GM18508 (cell line): ENCODE measurements around the gene ZHX3.

Source experiments
- ATAC-seq: cut with Tn5 transposase; IDR thresholded peaks from one replicate; pipeline ENCODE4 v1.9.1; 2021; ENCODE audit warnings: moderate number of reproducible peaks; ENCODE audit not compliant: insufficient read depth, unreplicated experiment

The ZHX3 gene

DNA sequence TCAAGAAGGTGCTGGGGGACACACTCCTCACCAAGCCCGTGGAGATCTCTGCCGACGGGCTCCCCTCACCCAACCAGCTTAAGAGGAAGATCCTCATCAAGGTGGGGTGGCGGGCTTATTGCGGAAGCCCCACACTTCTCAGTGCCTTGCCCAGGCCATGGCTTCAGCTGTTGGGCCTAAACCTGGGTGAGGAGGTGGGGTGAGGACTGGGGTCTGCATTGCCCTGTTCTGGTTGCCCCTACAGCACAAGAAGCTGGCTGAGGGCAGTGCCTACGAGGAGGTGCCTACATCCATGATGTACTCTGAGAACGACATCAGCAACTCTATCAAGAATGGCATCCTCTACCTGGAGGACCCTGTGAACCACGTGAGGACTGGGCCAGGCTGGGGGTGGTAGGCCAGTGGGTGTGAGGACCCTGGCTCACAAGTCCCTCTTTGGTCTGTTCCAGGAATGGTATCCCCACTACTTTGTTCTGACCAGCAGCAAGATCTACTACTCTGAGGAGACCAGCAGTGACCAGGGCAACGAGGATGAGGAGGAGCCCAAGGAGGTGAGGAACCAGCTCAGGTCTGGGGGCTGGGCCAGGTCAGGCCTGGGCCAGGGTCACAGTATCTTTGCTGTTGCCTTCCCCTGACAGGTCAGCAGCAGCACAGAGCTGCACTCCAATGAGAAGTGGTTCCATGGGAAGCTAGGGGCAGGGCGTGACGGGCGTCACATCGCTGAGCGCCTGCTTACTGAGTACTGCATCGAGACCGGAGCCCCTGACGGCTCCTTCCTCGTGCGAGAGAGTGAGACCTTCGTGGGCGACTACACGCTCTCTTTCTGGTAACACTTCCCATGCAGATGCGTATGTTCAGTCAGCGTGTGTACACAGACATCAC lies 152.3 kb downstream of the ZHX3 start:
- no peak for ATAC-seq

DNA sequence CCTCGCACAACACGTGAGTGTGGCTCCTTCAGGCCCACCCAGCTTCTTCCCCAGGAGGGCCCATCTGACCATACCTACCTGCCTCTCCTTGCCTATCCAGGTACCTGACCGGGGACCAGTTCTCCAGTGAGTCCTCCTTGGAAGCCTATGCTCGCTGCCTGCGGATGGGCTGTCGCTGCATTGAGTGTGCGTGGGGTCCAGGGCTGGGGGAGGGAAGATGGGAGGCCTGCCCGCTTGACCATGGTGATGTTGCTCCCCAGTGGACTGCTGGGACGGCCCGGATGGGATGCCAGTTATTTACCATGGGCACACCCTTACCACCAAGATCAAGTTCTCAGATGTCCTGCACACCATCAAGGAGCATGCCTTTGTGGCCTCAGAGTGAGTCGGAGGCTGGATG lies 153.7 kb downstream of the ZHX3 start:
- no peak for ATAC-seq

DNA sequence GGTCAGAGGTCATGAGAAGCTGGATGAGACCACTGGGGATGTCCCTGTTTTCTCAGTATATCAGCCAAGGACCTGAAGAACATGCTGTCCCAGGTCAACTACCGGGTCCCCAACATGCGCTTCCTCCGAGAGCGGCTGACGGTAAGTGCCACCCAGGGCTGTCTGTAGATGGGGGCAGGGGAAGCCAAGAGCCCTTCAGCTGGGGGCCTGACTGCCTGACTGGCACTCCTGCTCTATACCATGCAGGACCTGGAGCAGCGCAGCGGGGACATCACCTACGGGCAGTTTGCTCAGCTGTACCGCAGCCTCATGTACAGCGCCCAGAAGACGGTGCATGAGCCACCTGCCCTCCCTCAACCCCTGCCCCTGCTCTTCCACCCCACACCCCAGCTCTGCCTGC lies 155.1 kb downstream of the ZHX3 start:
- no peak for ATAC-seq

- ATAC-seq, result no peak
Measured at GRCh38 chr20:41161886-41162285, 155.6 kb downstream of the ZHX3 start.

- no peak for ATAC-seq
Measured at GRCh38 chr20:41160686-41161085, 156.8 kb downstream of the ZHX3 start.

DNA sequence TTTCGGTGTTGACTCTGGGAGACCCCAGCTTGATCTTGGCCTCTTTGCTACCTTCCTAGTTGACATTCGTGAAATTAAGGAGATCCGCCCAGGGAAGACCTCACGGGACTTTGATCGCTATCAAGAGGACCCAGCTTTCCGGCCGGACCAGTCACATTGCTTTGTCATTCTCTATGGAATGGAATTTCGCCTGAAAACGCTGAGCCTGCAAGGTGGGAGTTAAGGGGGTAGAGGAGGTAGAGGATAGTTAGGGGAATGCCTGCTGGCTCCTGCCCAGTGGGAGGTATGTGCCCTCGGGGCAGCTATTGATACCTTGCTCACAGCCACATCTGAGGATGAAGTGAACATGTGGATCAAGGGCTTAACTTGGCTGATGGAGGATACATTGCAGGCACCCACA lies 158.0 kb downstream of the ZHX3 start:
- ATAC-seq, result no peak

DNA sequence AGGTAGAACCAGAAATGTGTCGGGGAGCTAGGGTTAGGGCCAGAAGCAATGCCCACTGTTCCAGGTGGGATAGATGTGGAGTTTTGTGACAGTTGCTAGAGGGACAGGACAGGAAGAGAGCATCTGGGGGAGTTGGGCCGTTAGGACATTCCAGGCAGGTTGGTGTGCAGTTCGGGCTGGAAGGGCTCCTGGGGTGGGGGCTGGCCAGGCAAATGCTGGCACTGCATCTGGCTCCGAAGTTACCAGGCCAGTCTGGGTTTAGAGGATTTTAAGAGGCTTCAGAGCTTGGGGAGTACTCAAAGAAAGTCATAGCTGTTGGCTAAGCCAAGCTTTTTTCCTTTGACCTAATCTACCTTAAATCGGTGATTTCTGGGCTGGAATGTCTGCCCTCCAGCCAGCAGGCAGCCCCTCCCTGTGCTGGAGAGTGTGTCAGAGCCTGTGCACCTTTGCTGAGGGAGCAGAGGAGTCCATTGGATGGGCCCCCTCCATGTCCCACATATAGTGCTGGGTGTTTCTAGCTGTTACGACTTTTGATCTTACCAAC lies 159.4 kb downstream of the ZHX3 start:
- no peak for ATAC-seq

DNA sequence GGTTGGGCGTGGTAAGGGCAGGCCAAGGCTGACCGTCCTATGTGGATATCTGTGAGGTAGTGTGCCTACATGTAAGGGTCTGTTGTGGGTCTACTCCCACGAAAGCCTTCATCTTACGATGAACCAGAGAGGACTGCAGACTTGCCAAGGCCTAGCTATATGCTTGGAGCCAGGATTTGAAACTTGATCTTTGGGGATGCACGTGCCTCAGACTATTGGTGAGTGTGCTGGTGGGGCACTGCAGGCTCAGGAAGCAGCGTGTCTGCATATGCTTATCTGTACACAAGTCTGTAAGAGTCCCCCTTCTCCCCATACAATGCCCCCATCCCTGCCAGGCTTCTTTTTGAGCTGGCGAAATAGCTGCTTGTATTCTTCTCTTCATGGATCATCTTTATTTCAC lies 162.3 kb downstream of the ZHX3 start:
- ATAC-seq, result no peak

GRCh38 chr20:41154436-41155176 lies 162.9 kb downstream of the ZHX3 start:
- ATAC-seq, result no peak

- ATAC-seq, result no peak
Measured at GRCh38 chr20:41152108-41152757, 165.3 kb downstream of the ZHX3 start.

DNA sequence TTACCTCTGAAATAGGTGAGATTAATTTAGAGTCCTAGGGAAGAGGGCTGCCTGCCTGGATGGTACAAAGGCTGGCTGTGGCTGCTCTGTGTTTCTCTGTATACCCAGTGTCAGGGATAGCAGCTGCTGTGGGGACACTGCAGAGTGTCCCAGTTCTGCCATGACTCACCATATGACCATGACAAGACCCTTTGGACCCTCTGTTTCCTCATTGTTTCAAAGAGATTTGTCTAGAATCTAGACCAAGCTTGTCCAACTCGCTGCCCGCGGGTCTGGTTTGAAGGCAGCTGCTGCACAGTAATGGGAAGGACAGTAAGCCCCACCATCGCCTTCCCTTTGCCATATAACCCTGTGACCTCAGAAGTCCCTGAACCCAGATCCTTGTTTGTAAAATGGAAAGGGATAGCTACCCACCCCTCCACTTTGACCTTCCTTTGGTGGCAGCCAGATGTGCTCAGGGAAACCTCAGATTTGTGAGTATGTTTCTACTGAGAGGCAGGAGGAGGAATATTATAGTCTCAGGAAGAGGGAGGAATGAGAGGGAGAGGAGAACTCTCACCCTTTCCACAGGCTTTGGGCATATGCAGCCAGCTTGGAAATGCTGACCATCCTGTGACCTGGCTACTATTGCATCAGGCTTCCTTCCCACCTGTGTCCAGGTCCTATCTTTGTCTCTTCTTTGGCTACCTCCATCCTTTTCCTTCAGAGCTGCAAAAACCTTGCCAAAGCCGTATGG lies 166.2 kb downstream of the ZHX3 start:
- no peak for ATAC-seq

GRCh38 chr20:41150664-41151063 lies 166.9 kb downstream of the ZHX3 start:
- no peak for ATAC-seq

DNA sequence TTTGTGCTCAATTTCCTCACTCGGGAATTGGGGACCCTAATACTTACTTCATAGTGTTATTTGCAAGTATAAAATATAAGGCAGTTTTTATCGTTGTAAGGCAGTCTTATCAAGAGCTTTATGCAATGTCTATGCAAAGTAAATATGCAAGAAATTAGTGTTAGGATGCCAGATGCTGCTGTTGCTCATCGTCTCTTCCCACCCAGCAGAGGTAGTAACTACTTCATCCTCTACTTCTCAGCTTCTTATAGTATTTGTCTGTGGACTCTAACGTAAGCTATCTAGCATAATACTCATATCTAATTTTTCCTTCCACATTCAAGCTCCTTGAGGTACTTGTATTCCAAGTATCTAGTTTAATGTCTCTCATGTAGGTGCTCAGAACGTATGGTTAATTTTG lies 168.6 kb downstream of the ZHX3 start:
- ATAC-seq, result no peak

DNA sequence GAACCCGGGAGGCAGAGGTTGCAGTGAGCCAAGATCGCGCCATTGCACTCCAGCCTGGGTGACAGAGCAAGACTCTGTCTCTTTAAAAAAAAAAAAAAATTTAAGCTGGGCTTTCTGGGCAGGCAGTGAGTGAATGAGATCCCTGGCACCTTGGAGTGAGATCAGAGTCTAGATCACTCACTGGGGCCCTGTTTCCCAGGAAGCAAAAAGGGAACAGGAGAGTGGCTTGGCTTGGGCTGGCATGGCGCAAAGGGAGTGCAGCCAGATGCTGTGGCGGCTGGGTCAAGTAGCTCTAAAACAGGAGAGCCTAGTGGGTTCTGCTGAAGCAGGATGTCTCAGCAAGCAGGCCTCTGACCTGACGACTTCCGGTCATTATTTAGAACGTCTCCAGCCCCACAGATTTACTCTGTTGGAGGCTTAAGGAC lies 169.8 kb downstream of the ZHX3 start:
- ATAC-seq, result no peak

DNA sequence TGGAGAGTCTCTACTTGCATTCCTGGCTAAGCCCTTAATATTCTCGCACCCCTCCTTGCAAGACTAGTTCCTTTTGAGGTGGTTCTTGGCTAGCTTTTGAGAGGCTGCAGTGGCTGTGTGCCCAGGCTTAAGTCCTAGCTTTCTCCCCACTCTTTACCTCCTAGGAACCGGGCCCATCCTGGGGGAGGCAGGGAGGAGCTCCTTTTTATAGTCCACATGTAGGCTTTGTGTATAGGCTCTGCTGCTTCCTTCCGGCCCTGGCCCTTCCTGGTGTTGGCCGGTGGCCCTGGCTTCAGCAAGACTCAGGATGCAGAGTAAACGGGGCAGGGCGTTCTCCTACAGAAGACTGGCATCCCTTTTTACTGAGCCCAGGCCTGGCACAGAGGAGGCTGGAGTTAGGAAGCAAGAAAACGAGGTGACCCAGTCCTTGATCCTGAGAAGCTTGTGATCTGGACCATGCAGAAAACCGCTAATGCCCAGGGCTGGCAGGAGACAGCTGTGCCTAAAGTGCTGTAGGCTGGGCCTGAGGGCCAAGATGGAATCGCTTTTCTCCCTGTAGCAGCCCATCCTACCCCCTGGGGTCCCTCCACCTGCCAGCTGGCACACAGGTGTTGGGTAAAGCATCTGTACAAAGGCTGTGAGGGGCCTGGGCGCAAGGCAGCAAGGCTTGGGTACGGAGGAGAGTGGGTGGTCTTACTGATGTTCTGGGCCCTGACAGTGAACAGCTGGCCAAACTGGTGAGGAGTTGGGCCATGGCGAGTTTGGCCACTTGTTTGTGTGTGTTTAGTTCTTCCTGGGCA lies 171.5 kb downstream of the ZHX3 start:
- ATAC-seq, result no peak

- no peak for ATAC-seq
Measured at GRCh38 chr20:41145317-41145716, 172.2 kb downstream of the ZHX3 start.

GRCh38 chr20:41143354-41143753 lies 174.2 kb downstream of the ZHX3 start:
- ATAC-seq, result no peak

GRCh38 chr20:41142919-41143318 lies 174.6 kb downstream of the ZHX3 start:
- ATAC-seq, result no peak

DNA sequence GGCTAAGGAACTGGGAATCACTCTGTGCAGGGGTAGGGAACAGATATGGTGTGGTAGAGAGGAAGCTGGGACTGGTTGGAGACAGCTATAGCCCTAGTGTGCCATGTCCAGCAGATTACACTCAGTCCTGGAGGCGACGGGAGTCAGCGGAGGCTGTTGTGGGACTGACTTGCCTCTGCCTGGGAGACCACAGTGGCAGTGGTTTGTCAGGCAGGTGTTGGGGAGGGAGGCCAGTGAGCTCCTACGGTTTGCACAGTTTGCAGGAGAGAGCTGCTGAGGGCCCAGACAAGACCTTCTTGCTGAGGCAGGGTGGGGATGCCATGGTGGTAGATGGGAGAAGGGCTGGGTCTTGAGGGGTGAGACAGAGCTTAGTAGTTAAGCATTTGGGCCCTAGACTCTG lies 175.3 kb downstream of the ZHX3 start:
- ATAC-seq, result no peak
